ENCODE measurements around the gene UNCX.
"Not testable (repeated sequence)": the region's sequence is repeated elsewhere in the genome, so short reads cannot be mapped to it uniquely, and the experiment has no call there.

The UNCX gene

GRCh38 chr7:1274121-1274875, 41.6 kb downstream of the UNCX start:
- no peak for DNase-seq (ENCODE audit: low read depth in 3 of 3, low spot score in 1 of 3)

GRCh38 chr7:1274876-1275375, 42.3 kb downstream of the UNCX start:
- DNase-seq (ENCODE audit: low read depth in 3 of 3, low spot score in 1 of 3) = no peak

- DNase-seq (ENCODE audit: low read depth in 3 of 3, low spot score in 1 of 3) = no peak
These were observed 43.0 kb downstream of the UNCX start for GRCh38 chr7:1275451-1276381.

- DNase-seq (ENCODE audit: low read depth in 3 of 3, low spot score in 1 of 3) = no peak
These were observed 44.0 kb downstream of the UNCX start for GRCh38 chr7:1276626-1277175.

GRCh38 chr7:1278543-1278942, 45.9 kb downstream of the UNCX start:
- no peak for DNase-seq (ENCODE audit: low read depth in 3 of 3, low spot score in 1 of 3)

- DNase-seq (ENCODE audit: low read depth in 3 of 3, low spot score in 1 of 3) = no peak
These were observed 46.4 kb downstream of the UNCX start for GRCh38 chr7:1279041-1279440.

- DNase-seq (ENCODE audit: low read depth in 3 of 3, low spot score in 1 of 3) = not testable (repeated sequence)
These were observed 47.2 kb downstream of the UNCX start for GRCh38 chr7:1279895-1280294.

GRCh38 chr7:1281068-1281467, 48.4 kb downstream of the UNCX start:
- no peak for DNase-seq (ENCODE audit: low read depth in 3 of 3, low spot score in 1 of 3)

GRCh38 chr7:1282679-1283078, 50.0 kb downstream of the UNCX start:
- no peak for DNase-seq (ENCODE audit: low read depth in 3 of 3, low spot score in 1 of 3)

- no peak for DNase-seq (ENCODE audit: low read depth in 3 of 3, low spot score in 1 of 3)
These were observed 50.7 kb downstream of the UNCX start for GRCh38 chr7:1283337-1283736.

GRCh38 chr7:1283941-1284742, 51.5 kb downstream of the UNCX start:
- DNase-seq (ENCODE audit: low read depth in 3 of 3, low spot score in 1 of 3) = no peak

GRCh38 chr7:1284743-1285458, 52.2 kb downstream of the UNCX start:
- no peak for DNase-seq (ENCODE audit: low read depth in 3 of 3, low spot score in 1 of 3)

GRCh38 chr7:1285556-1286301, 53.1 kb downstream of the UNCX start:
- DNase-seq (ENCODE audit: low read depth in 3 of 3, low spot score in 1 of 3) = no peak
